GM23338 (cell line): ENCODE measurements around the gene PERM1. TPM values are rescaled to one million over a fixed set of nuclear protein-coding genes. Genes with fewer than 3 reads are reported as not detected.
"Not testable (repeated sequence)": the region's sequence is repeated elsewhere in the genome, so short reads cannot be mapped to it uniquely, and the experiment has no call there.

Experiments
- ATAC-seq: fragments of 200-7000 bp; cut with Tn5 transposase; 3 replicates; pipeline ENCODE4 v1.9.1; 2020
- DNase-seq: peaks from one replicate; pipeline ENCODE4 v3.0.0-alpha.2; 2015; ENCODE audit warnings: low spot score
- H2AFZ ChIP-seq: fragments of 200-600 bp; sonication (generic); 2 replicates; pipeline ENCODE4 v1.8.0; 2016; ENCODE audit warnings: antibody characterized with exemption, mild to moderate bottlenecking, moderate library complexity
- H3F3A ChIP-seq: fragments of 200-600 bp; sonication (generic); replicated peaks from 2 replicates; pipeline ENCODE4 v1.8.0; 2017; ENCODE audit warnings: antibody characterized with exemption, mixed run types, low read depth
- H3K27ac ChIP-seq: fragments of 200-600 bp; sonication (generic); 2 replicates; pipeline ENCODE4 v1.6.1; 2016; ENCODE audit warnings: low read depth
- H3K27me3 ChIP-seq: fragments of 200-600 bp; sonication (generic); 2 replicates; pipeline ENCODE4 v1.8.0; 2016; ENCODE audit warnings: mild to moderate bottlenecking, mixed run types, moderate library complexity; ENCODE audit not compliant: insufficient read depth
- H3K36me3 ChIP-seq: fragments of 200-600 bp; sonication (generic); 2 replicates; pipeline ENCODE4 v1.8.0; 2016; ENCODE audit warnings: mild to moderate bottlenecking; ENCODE audit not compliant: insufficient read depth
- H3K4me1 ChIP-seq: fragments of 200-600 bp; sonication (generic); 2 replicates; pipeline ENCODE4 v1.8.0; 2016; ENCODE audit warnings: mild to moderate bottlenecking, moderate library complexity; ENCODE audit not compliant: insufficient read depth
- H3K4me2 ChIP-seq: fragments of 200-600 bp; sonication (generic); 2 replicates; pipeline ENCODE4 v1.7.1; 2017; ENCODE audit warnings: mixed run types
- H3K4me3 ChIP-seq: fragments of 200-600 bp; sonication (generic); 2 replicates; pipeline ENCODE4 v1.6.1; 2016; ENCODE audit warnings: mixed run types
- H3K79me2 ChIP-seq: fragments of 200-600 bp; sonication (generic); replicated peaks from 2 replicates; pipeline ENCODE4 v1.8.0; 2017; ENCODE audit warnings: mild to moderate bottlenecking; ENCODE audit not compliant: insufficient read depth
- H3K9me2 ChIP-seq: fragments of 200-600 bp; sonication (generic); 2 replicates; pipeline ENCODE4 v1.8.0; 2017; ENCODE audit not compliant: insufficient read depth
- H4K20me1 ChIP-seq: fragments of 200-600 bp; sonication (generic); replicated peaks from 2 replicates; pipeline ENCODE4 v1.8.0; 2017; ENCODE audit warnings: mild to moderate bottlenecking; ENCODE audit not compliant: insufficient read depth
- H3K27ac Mint-ChIP-seq: 2 replicates; pipeline ENCODE4 v1.8.0; 2020; ENCODE audit warnings: inconsistent platforms, mild to moderate bottlenecking, moderate library complexity, mixed read lengths
- H3K27me3 Mint-ChIP-seq: 3 replicates; pipeline ENCODE4 v1.8.0; 2022; ENCODE audit warnings: low read depth, mild to moderate bottlenecking, moderate library complexity, mixed read lengths, inconsistent platforms; ENCODE audit not compliant: insufficient read depth, poor library complexity
- H3K36me3 Mint-ChIP-seq: 3 replicates; pipeline ENCODE4 v1.8.0; 2021; ENCODE audit warnings: low read depth, mild to moderate bottlenecking, inconsistent platforms, moderate library complexity, mixed read lengths
- H3K4me1 Mint-ChIP-seq: 3 replicates; pipeline ENCODE4 v1.8.0; 2020; ENCODE audit warnings: mild to moderate bottlenecking, inconsistent platforms, mixed read lengths
- H3K4me3 Mint-ChIP-seq: 3 replicates; pipeline ENCODE4 v1.8.0; 2021; ENCODE audit warnings: moderate library complexity, mild to moderate bottlenecking, inconsistent platforms, mixed read lengths
- H3K9me3 Mint-ChIP-seq: 3 replicates; pipeline ENCODE4 v1.8.0; 2020; ENCODE audit warnings: moderate library complexity, mild to moderate bottlenecking, inconsistent platforms, mixed read lengths
- CREB1 ChIP-seq: fragments of 250-450 bp; sonication (Bioruptor Pico); IDR thresholded peaks from 2 replicates; pipeline ENCODE4 v1.5.0; 2020; ENCODE audit warnings: low read depth, mild to moderate bottlenecking, moderate library complexity
- CTCF ChIP-seq, 2 experiments: fragments of 200-600 bp in 1 of 2; sonication (generic) in 1 of 2; conservative IDR thresholded peaks; 2 replicates each; pipeline versions ENCODE4 v1.5.1 to v1.6.1; 2016 to 2017; ENCODE audit warnings: antibody characterized with exemption in 2 of 2, low read depth in 2 of 2, mild to moderate bottlenecking in 2 of 2, moderate library complexity in 1 of 2
- ETS1 ChIP-seq: IDR thresholded peaks from 2 replicates; pipeline ENCODE4 v1.6.1; 2016; ENCODE audit warnings: antibody characterized with exemption
- EZH2 ChIP-seq: fragments of 200-600 bp; sonication (generic); IDR thresholded peaks from one replicate; pipeline ENCODE4 v1.8.0; 2017; ENCODE audit warnings: antibody characterized with exemption, mild to moderate bottlenecking, low read depth; ENCODE audit not compliant: unreplicated experiment
- EZH2phosphoT487 ChIP-seq: fragments of 200-600 bp; sonication (generic); IDR thresholded peaks from one replicate; pipeline ENCODE4 v1.8.1; 2018; ENCODE audit warnings: antibody characterized with exemption; ENCODE audit not compliant: unreplicated experiment
- JUNB ChIP-seq: IDR thresholded peaks from one replicate; pipeline ENCODE4 v1.6.1; 2016; ENCODE audit warnings: antibody characterized with exemption; ENCODE audit not compliant: unreplicated experiment
- REST ChIP-seq: IDR thresholded peaks from one replicate; pipeline ENCODE4 v1.6.1; 2018; ENCODE audit warnings: antibody characterized with exemption; ENCODE audit not compliant: unreplicated experiment
- STAT1 ChIP-seq: IDR thresholded peaks from one replicate; pipeline ENCODE4 v1.6.1; 2016; ENCODE audit warnings: antibody characterized with exemption; ENCODE audit not compliant: unreplicated experiment
- ZNF114 ChIP-seq: fragments of 250-450 bp; sonication (Bioruptor Pico); IDR thresholded peaks from 2 replicates; pipeline ENCODE4 v1.5.0; 2020; ENCODE audit warnings: mild to moderate bottlenecking, moderate library complexity
- ZNF462 ChIP-seq: fragments of 250-450 bp; sonication (Bioruptor Pico); IDR thresholded peaks from 2 replicates; pipeline ENCODE4 v1.5.0; 2020; ENCODE audit warnings: mild to moderate bottlenecking, moderate library complexity
- polyA plus RNA-seq: library from polyadenylated mRNA; unstranded; fragments of >200 nt; fragmentation: Nextera tagmentation; extraction: Ambion mirVana; gene quantifications from 2 replicates; pipeline ENCODE4 v1.2.1, GENCODE V29; 2016
- total RNA-seq: library from RNA; depleted of rRNA; stranded (reverse); fragments of >200 nt; shearing (Covaris generic); gene quantifications from 2 replicates; pipeline ENCODE4 v1.2.3, GENCODE V29; 2014

PERM1 gene
- total and polyA plus RNA-seq, 2 experiments from 2014 or later: 1.1 TPM; not detected in 1

- peaks cover 89% of the 10 kb centered on the region for H3K27me3 ChIP-seq
- not testable (repeated sequence) for H3K36me3 Mint-ChIP-seq, ATAC-seq, H3K4me1 ChIP-seq, H3K9me2 ChIP-seq, H3F3A ChIP-seq, H3K4me3 Mint-ChIP-seq, H3K27ac ChIP-seq, H4K20me1 ChIP-seq, H3K4me2 ChIP-seq, H3K4me1 Mint-ChIP-seq, H3K36me3 ChIP-seq, H3K79me2 ChIP-seq, H3K4me3 ChIP-seq, H3K27ac Mint-ChIP-seq, DNase-seq, H2AFZ ChIP-seq
- Mint-ChIP-seq H3K27me3 (peaks cover 69% of the 10 kb centered on the region), H3K9me3 (peaks cover 19% of the 10 kb centered on the region)
These were observed 6.2 kb upstream of the PERM1 start for GRCh38 chr1:988061-988460.

GRCh38 chr1:985126-985525 is 3.2 kb upstream of the PERM1 start:
- Mint-ChIP-seq H3K4me3 (no peak overlapping the region), H3K9me3 (no peaks in the 10 kb centered on the region; the same call in 2 of the 3 replicates)

More at GRCh38 chr1:985126-985525, 3.2 kb upstream of the PERM1 start:
- no peak for TF ChIP-seq CREB1 (CRISPR knock-in tag)
- TF ChIP-seq ZNF462 (CRISPR knock-in tag): no peak
- TF ChIP-seq EZH2phosphoT487: no peak
- TF ChIP-seq ETS1: no peak
- no peak for TF ChIP-seq STAT1
- no peak for TF ChIP-seq REST
- TF ChIP-seq EZH2: no peak
- no peak for TF ChIP-seq CTCF (conservative IDR thresholded peaks at IDR 0.05; ENCODE audit: low read depth in 2 of 2)
- TF ChIP-seq JUNB: no peak
- TF ChIP-seq ZNF114 (CRISPR knock-in tag): no peak
- ATAC-seq (no peak), DNase-seq (no peak)
- Mint-ChIP-seq H3K4me1 (no peaks in the 10 kb centered on the region), H3K27me3 (peaks cover 63% of the 10 kb centered on the region), H3K36me3 (no peaks in the 10 kb centered on the region), H3K27ac (no peak overlapping the region)
- Histone ChIP-seq H2AFZ (no peak overlapping the region), H4K20me1 (no peaks in the 10 kb centered on the region), H3K36me3 (no peaks in the 10 kb centered on the region), H3K27me3 (peaks cover 62% of the 10 kb centered on the region), H3F3A (no peaks in the 10 kb centered on the region), H3K4me1 (no peaks in the 10 kb centered on the region), H3K4me3 (no peak overlapping the region), H3K4me2 (no peak overlapping the region), H3K27ac (no peak overlapping the region), H3K79me2 (no peaks in the 10 kb centered on the region), H3K9me2 (no peaks in the 10 kb centered on the region)
